AG04449 (cell line): ENCODE measurements around the gene GH1.
"Not testable (repeated sequence)": the region's sequence is repeated elsewhere in the genome, so short reads cannot be mapped to it uniquely, and the experiment has no call there.

ENCODE experiments used
- CTCF ChIA-PET: fragments of 350-600 bp; formaldehyde crosslinking; extraction: SDS; loops from one replicate; lab custom pipeline; 2021; ENCODE audit warnings: antibody characterized with exemption; lab: Yijun Ruan, JAX
- POLR2A ChIA-PET: fragments of 400-600, 350-600 bp; formaldehyde crosslinking; extraction: SDS; loops from one replicate; lab custom pipeline; 2020; ENCODE audit warnings: antibody characterized with exemption, inconsistent platforms; lab: Yijun Ruan, JAX
- DNase-seq: peaks from one replicate; pipeline ENCODE4 v3.0.0-alpha.2; 2010; ENCODE audit warnings: low read depth, low spot score
- H3K4me3 ChIP-seq: 2 replicates; pipeline ENCODE4 v1.5.1; 2011; ENCODE audit warnings: low read depth, mild to moderate bottlenecking, control low read depth, low read length
- TF ChIP-seq, protein P1 (sequence below): IDR thresholded peaks from one replicate; pipeline ENCODE4 v1.5.1; 2011; ENCODE audit warnings: mild to moderate bottlenecking, moderate library complexity, low read length, control low read depth, inconsistent platforms; ENCODE audit not compliant: insufficient read depth; ENCODE audit errors: missing control alignments

GH1 gene

DNA sequence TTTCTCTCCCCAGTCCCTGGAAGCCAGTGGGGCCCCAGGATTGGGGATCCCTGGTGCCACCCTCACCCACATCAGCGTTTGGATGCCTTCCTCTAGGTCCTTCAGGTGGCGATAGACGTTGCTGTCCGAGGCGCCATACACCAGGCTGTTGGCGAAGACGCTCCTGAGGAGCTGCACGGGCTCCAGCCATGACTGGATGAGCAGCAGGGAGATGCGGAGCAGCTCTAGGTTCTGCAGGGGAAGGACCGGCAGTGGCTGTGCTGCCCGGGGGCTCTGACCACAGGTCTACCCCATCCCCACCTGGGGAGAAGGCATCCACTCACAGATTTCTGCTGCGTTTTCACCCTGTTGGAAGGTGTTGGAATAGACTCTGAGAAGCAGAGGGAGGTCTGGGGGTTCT is 37.9 kb downstream of the GH1 start:
- ChIA-PET CTCF (interaction anchor here (0.9 to 4.1 kb wide), 6 partner anchors 11 to 401 kb away, joined by 4 to 22 read pairs (median 13); no protein-coding TSS in a partner anchor), POLR2A (no interaction called here)
- TF ChIP-seq, protein P1, sequence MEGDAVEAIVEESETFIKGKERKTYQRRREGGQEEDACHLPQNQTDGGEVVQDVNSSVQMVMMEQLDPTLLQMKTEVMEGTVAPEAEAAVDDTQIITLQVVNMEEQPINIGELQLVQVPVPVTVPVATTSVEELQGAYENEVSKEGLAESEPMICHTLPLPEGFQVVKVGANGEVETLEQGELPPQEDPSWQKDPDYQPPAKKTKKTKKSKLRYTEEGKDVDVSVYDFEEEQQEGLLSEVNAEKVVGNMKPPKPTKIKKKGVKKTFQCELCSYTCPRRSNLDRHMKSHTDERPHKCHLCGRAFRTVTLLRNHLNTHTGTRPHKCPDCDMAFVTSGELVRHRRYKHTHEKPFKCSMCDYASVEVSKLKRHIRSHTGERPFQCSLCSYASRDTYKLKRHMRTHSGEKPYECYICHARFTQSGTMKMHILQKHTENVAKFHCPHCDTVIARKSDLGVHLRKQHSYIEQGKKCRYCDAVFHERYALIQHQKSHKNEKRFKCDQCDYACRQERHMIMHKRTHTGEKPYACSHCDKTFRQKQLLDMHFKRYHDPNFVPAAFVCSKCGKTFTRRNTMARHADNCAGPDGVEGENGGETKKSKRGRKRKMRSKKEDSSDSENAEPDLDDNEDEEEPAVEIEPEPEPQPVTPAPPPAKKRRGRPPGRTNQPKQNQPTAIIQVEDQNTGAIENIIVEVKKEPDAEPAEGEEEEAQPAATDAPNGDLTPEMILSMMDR = no peak
- DNase-seq = no peak
- H3K4me3 ChIP-seq = no peak overlapping the region

DNA sequence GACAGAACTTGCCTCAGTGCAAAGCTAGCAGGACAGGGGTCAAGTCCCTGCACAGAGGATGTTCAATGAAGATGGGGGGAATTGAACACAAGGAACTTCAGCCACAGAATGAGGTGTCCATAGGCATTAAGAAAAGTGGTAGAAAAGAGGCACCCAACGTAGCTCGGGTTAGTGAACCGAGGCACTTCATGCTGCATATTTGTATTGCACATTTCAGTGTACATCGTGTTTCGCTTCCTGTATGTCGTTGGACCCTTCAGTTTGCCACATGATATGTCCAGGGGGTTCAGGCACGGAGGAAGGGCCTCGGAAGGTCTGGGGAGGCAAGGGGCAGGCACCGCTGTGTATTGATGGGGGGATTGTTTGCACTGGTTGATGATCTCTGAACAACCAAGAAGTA is 40.2 kb downstream of the GH1 start:
- DNase-seq, H3K4me3 ChIP-seq, POLR2A ChIA-PET: not testable (repeated sequence)
- CTCF ChIA-PET = interaction anchor here (0.8 to 3.1 kb wide), 7 partner anchors 10 to 27 kb away, joined by 3 to 16 read pairs (median 3); no protein-coding TSS in a partner anchor

DNA sequence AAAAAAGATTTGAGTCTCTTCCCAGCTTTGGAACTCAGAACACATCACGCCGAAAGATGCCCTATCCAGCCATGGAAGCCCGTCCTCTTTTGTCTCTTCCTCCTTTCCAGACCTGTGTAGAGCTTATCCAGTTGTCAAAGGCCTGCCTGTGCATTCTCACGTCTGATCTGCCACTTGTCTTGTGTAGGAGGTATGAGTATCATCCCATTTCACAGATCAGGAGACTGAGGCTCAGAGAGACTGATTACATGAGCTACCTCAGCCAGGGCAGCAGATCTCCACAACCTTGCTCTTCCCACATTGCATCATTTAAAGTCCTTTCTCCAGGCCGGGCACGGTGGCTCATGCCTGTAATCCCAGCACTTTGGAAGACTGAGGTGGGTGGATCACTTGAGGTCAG is 43.9 kb downstream of the GH1 start:
- CTCF ChIA-PET = interaction anchor here (1.0 to 2.0 kb wide), 4 partner anchors 9 to 28 kb away, joined by 3 to 8 read pairs (median 3); no protein-coding TSS in a partner anchor
- DNase-seq = not testable (repeated sequence)

DNA sequence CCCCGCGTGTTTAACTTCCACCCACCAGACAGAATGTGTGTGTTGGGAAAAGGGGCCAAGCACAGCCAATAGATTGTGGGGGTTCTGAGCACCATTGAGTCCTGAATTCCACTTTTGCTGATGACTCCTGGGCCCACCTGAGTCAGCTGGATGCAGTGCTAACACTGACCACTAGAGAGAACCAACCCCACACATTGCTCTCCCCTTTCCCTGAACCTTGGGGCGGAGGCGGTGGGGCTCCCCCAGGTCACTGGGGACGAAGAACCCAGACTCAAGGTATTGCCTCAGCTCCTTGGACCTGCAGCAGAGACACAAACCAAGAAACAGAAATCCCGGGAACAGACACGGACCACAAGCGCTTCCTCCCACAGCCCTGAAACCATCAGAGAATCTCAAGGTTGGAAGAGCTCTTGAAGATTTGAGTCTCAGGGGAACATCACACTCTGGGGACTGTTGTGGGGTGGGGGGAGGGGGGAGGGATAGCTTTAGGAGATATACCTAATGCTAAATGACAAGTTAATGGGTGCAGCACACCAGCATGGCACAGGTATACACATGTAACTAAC is 44.5 kb downstream of the GH1 start:
- POLR2A ChIA-PET, DNase-seq: not testable (repeated sequence)
- CTCF ChIA-PET = interaction anchor here (1.0 to 2.0 kb wide), 4 partner anchors 8 to 27 kb away, joined by 3 to 8 read pairs (median 3); no protein-coding TSS in a partner anchor

More for the DNA sequence above, 43.9 kb downstream of the GH1 start:
- H3K4me3 ChIP-seq, POLR2A ChIA-PET: not testable (repeated sequence)

DNA sequence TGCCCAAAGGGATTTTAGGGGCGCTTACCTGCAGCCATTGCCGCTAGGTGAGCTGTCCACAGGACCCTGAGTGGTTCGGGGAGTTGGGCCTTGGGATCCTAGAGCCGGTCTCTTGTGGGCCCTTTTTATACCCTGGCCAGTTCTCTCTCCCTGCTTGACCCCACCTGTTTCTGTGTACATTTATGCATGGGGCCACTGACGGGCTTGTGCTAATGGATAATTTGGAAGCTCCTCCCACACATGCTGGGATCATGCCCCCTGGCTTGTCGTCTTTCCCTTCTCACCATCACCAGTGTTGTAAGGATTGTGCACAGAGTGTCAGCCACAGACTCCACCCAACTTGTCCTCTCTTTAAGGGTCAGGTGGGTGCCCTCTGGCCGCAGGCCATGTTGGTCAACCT is 45.1 kb downstream of the GH1 start, which contains the start of gene CSH2:
TSS of gene CSH2 (minus strand) at position 101 of the 400 bp plus-strand sequence. CDS start at position 38, 63 bp downstream.
- CTCF ChIA-PET = interaction anchor here (1.3 to 2.0 kb wide), 3 partner anchors 8 to 26 kb away, joined by 3 to 8 read pairs (median 3); no protein-coding TSS in a partner anchor
- H3K4me3 ChIP-seq, POLR2A ChIA-PET, DNase-seq: not testable (repeated sequence)

More for the DNA sequence above, 44.5 kb downstream of the GH1 start:
- not testable (repeated sequence) for H3K4me3 ChIP-seq

DNA sequence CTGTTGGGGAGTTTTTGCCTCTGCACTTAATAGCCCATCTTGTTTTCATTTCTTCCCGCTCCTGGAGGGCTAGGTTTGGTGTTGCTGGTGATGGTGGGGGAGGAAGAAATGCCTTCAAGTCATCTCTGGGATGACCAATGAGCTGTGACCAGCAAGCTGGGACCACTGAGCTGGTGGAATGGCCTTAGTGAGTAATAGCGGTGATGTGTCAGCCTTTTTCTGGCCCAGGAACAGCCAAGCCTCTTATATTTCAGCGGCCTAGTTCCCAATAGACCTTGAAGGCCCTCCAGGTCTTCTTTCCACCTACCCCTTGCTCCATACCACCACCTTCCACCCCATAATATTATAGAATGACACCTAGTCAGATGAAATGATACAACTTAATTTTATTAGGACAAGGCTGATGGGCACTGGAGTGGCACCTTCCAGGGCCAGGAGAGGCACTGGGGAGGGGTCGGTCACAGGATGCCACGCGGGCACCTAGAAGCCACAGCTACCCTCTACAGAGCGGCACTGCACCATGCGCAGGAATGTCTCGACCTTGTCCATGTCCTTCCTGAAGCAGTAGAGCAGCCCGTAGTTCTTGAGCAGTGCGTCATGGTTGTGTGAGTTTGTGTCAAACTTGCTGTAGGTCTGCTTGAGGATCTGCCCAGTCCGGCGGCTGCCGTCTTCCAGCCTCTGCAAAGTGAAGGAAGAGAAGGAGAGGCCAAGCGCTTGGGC is 46.8 kb downstream of the GH1 start:
- CTCF ChIA-PET, DNase-seq, H3K4me3 ChIP-seq, POLR2A ChIA-PET: not testable (repeated sequence)

DNA sequence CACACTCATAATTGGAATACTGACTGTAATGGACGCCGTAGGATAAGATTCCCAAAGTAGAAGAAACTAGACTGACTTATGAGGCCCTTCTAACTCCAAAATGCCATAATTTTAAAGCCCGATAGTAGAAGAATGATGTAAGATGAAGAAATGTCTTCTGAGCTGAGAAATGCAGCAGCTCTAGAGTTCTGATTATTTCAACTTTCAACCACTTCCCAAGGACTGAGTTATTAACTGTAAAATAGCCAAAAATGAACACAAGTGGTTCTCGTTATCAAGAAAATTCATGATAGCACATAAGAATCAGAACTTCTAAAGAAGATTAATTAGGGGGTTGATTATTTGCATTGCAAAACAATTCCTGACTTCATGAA is 48.4 kb downstream of the GH1 start:
- not testable (repeated sequence) for DNase-seq, H3K4me3 ChIP-seq
- CTCF ChIA-PET = interaction anchor here (1.2 to 3.6 kb wide), 4 partner anchors 11 to 19 kb away, joined by 3 to 23 read pairs (median 8); partner anchors contain the start of gene GH2

DNA sequence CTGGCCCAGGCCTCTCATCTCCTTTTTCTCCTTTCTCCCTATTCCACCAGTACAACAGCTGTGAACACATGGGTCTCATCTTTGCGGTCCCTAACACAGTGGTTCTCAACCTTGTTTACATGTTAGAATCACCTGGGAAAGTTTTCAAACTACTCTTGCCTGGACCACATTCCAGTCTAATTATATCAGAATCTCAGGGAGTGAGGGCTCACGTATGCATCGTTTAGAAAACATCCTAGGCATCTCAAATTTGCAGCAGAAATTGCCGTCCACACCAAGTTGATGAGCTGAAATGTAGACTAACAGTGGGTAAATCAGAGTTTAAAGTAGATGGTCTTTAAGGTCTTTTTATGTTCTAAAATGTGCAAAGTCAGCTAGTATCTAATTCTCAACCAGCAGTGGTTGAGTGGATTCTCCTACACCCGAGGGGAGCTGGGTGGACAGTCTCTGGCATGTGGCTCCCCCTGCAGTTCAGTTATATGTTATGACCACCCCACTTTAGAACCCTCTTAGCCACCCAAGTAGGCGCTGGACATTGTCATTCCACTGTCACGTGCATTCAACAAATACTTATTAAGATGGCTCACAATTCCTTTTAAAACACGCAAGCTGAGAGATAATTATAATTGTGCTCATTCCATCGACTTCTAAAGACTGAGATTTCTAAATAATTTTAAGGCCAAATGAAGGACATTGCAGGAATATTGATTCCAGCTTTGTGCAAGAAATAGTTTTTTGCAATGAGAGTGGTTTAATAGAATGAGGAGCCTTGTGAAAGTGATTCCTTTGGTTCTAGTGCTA is 48.9 kb downstream of the GH1 start:
- H3K4me3 ChIP-seq, DNase-seq, POLR2A ChIA-PET: not testable (repeated sequence)
- CTCF ChIA-PET = interaction anchor here (0.6 to 3.6 kb wide), 5 partner anchors 10 to 157 kb away, joined by 3 to 23 read pairs (median 5); partner anchors contain the start of gene GH2

More for the DNA sequence above, 48.4 kb downstream of the GH1 start:
- POLR2A ChIA-PET = not testable (repeated sequence)
